ENCODE data around the gene TMPRSS9.

The TMPRSS9 gene

DNA sequence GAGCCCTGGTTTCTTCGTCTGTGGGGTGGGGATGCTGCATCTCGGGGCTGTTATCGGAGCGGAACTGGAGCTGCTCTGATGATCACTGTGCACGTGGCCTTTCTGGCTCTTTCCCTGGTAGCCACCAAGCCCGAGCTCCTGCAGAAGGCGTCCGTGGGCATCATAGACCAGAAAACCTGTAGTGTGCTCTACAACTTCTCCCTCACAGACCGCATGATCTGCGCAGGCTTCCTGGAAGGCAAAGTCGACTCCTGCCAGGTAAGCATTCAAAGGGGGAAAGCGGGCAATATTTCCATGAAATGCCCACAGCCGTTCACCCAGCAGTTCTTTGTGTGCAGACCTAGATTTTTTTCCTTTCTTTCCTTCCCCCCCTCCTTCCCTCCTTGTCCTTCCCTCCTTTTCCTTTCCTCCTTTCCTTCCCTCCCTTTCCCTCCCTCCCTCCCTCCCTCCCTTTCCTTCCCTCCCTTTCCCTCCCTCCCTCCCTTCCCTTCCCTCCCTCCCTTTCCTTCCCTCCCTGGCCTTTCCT is 57.9 kb downstream of the TMPRSS9 start:
- Histone ChIP-seq H3K4me1 (ENCODE audit: insufficient read depth, low read length, poor library complexity, severe bottlenecking) (no peaks in the 10 kb centered on the region), H3K9me2 (replicated peaks; ENCODE audit: low read depth, low read length) (no peaks in the 10 kb centered on the region), H3K4me2 (ENCODE audit: low read depth, low read length, poor library complexity, severe bottlenecking) (no peak overlapping the region), H3F3A (ENCODE audit: low read depth) (no peaks in the 10 kb centered on the region), H3K36me3 (ENCODE audit: insufficient read depth, low read length) (no peaks in the 10 kb centered on the region), H3K9me3 (ENCODE audit: insufficient read depth, low read depth, low read length) (no peaks in the 10 kb centered on the region), H3K9ac (ENCODE audit: low read depth, low read length, poor library complexity, severe bottlenecking) (no peak overlapping the region), H4K20me1 (ENCODE audit: insufficient read depth, low read length, poor library complexity, severe bottlenecking) (no peaks in the 10 kb centered on the region), H3K27me3 (ENCODE audit: insufficient read depth, low read length, poor library complexity, severe bottlenecking) (no peaks in the 10 kb centered on the region), H3K4me3 (ENCODE audit: low read length, poor library complexity, severe bottlenecking) (no peak overlapping the region), H3K79me2 (ENCODE audit: insufficient read depth, low read length) (no peaks in the 10 kb centered on the region), H2AFZ (ENCODE audit: low read length) (no peak overlapping the region)
- TF ChIP-seq EZH2phosphoT487 (IDR thresholded peaks at IDR 0.05; ENCODE audit: borderline replicate concordance) = no peak
- TF ChIP-seq, protein P1, sequence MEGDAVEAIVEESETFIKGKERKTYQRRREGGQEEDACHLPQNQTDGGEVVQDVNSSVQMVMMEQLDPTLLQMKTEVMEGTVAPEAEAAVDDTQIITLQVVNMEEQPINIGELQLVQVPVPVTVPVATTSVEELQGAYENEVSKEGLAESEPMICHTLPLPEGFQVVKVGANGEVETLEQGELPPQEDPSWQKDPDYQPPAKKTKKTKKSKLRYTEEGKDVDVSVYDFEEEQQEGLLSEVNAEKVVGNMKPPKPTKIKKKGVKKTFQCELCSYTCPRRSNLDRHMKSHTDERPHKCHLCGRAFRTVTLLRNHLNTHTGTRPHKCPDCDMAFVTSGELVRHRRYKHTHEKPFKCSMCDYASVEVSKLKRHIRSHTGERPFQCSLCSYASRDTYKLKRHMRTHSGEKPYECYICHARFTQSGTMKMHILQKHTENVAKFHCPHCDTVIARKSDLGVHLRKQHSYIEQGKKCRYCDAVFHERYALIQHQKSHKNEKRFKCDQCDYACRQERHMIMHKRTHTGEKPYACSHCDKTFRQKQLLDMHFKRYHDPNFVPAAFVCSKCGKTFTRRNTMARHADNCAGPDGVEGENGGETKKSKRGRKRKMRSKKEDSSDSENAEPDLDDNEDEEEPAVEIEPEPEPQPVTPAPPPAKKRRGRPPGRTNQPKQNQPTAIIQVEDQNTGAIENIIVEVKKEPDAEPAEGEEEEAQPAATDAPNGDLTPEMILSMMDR (conservative IDR thresholded peaks at IDR 0.05; ENCODE audit: low read length) = no peak

DNA sequence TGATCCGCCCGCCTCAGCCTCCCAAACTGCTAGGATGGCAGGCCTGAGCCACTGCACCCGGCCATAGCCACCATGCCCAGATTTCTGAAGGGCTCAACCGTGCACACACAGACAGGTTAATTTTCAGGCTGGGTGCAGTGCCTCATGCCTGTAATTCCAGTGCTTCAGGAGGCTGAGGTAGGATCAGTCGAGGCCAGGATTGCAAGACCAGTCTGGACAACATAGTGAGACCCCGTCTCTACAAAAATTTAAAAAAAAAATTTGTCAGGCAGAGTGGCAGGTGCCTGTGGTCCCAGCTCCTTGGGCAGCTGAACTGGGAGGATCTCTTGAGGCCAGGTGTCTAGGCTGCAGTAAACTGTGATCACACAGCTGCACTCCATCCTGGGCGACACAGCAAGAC is 59.7 kb downstream of the TMPRSS9 start:
- Histone ChIP-seq H3K9me2 (replicated peaks; ENCODE audit: low read depth, low read length) (no peaks in the 10 kb centered on the region), H4K20me1 (ENCODE audit: insufficient read depth, low read length, poor library complexity, severe bottlenecking) (peaks cover 3% of the 10 kb centered on the region), H3K9me3 (ENCODE audit: insufficient read depth, low read depth, low read length) (no peaks in the 10 kb centered on the region), H3K4me2 (ENCODE audit: low read depth, low read length, poor library complexity, severe bottlenecking) (no peak overlapping the region), H3F3A (ENCODE audit: low read depth) (no peaks in the 10 kb centered on the region), H3K4me3 (ENCODE audit: low read length, poor library complexity, severe bottlenecking) (no peak overlapping the region), H3K79me2 (ENCODE audit: insufficient read depth, low read length) (peaks cover 5% of the 10 kb centered on the region; the same call in 1 of the 2 replicates), H3K4me1 (ENCODE audit: insufficient read depth, low read length, poor library complexity, severe bottlenecking) (no peaks in the 10 kb centered on the region), H2AFZ (ENCODE audit: low read length) (no peak overlapping the region), H3K27me3 (ENCODE audit: insufficient read depth, low read length, poor library complexity, severe bottlenecking) (no peaks in the 10 kb centered on the region), H3K36me3 (ENCODE audit: insufficient read depth, low read length) (no peaks in the 10 kb centered on the region), H3K9ac (ENCODE audit: low read depth, low read length, poor library complexity, severe bottlenecking) (no peak overlapping the region)
- TF ChIP-seq, protein P1 (conservative IDR thresholded peaks at IDR 0.05; ENCODE audit: low read length) = no peak
- TF ChIP-seq EZH2phosphoT487 (IDR thresholded peaks at IDR 0.05; ENCODE audit: borderline replicate concordance) = no peak

DNA sequence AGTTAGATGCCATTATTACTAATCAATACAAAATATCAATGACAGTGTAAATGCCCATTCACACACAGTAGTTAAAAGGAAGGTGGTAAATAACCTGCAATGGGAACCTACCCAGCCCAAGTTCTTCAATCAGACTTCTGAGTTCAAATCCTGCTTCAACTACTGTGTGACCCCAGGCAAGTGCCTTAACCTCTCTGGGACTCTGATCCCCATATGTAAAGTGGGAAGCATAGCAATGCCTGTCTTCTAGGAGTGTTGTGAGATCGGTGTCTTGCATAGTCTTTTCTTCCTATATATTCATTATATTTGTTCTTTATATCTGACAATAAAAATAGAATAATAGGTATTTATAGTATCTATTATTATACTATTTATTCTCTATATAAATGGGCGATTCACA is 60.4 kb downstream of the TMPRSS9 start:
- H3K79me2 ChIP-seq (ENCODE audit: insufficient read depth, low read length) = peaks cover 8% of the 10 kb centered on the region; the same call in 1 of the 2 replicates
- no peaks in the 10 kb centered on the region for H3K36me3 ChIP-seq (ENCODE audit: insufficient read depth, low read length)
- no peak overlapping the region for H3K4me3 ChIP-seq (ENCODE audit: low read length, poor library complexity, severe bottlenecking)
- H3K27me3 ChIP-seq (ENCODE audit: insufficient read depth, low read length, poor library complexity, severe bottlenecking) = no peaks in the 10 kb centered on the region
- no peaks in the 10 kb centered on the region for H3K4me1 ChIP-seq (ENCODE audit: insufficient read depth, low read length, poor library complexity, severe bottlenecking)
- H3K9ac ChIP-seq (ENCODE audit: low read depth, low read length, poor library complexity, severe bottlenecking) = no peak overlapping the region
- TF ChIP-seq EZH2phosphoT487 (IDR thresholded peaks at IDR 0.05; ENCODE audit: borderline replicate concordance) = no peak
- TF ChIP-seq, protein P1 (conservative IDR thresholded peaks at IDR 0.05; ENCODE audit: low read length) = no peak
- H3F3A ChIP-seq (ENCODE audit: low read depth) = no peaks in the 10 kb centered on the region
- peaks cover 6% of the 10 kb centered on the region for H4K20me1 ChIP-seq (ENCODE audit: insufficient read depth, low read length, poor library complexity, severe bottlenecking)
- no peaks in the 10 kb centered on the region for H3K9me3 ChIP-seq (ENCODE audit: insufficient read depth, low read depth, low read length)
- no peak overlapping the region for H2AFZ ChIP-seq (ENCODE audit: low read length)
- no peaks in the 10 kb centered on the region for H3K9me2 ChIP-seq (replicated peaks; ENCODE audit: low read depth, low read length)
- H3K4me2 ChIP-seq (ENCODE audit: low read depth, low read length, poor library complexity, severe bottlenecking) = no peak overlapping the region
